Measurements from ENCODE around the gene SH3PXD2A. TPM values are rescaled to one million over a fixed set of nuclear protein-coding genes. Genes with fewer than 3 reads are reported as not detected.

Gene SH3PXD2A
- total RNA-seq, 2 experiments from 2014 or later = 6.9 to 7.0 TPM

DNA sequence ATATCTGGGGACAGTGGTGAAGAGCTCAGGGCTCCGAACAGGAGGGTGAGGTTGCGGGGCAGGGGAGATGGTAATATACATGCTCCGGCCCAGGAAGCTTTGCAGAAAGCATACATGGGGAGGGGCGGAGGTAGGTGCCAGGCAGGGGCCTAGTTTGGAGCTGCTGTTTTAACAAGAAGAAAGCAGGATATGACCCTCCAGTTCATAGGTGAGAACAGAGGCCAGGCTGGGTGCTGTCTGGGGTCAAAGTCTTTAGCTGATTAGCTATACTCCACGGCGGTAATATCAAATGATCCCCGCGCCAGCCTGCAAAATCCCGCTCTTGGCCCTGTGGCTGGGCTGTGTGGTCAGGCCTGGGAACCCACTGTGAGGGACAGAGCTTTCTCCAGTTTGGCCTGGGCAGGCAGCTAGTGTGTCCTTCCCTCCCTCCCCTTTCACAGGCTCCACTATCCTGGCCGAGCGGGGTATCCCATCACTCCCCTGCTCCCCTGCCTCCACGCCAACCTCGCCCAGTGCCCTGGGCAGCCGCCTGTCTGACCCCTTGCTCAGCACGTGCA is 266.2 kb downstream of the SH3PXD2A start:
- H3K9me3 ChIP-seq (ENCODE audit: control insufficient read depth in 1 of 2, insufficient read depth in 1 of 2, low read length in 2 of 2) = peaks cover 0 to 11% of the 10 kb centered on the region in 2 experiments
- peaks cover 5% of the 10 kb centered on the region for H3K4me1 Mint-ChIP-seq (ENCODE audit: low read depth)
- peaks cover under 1% of the 10 kb centered on the region for H3K36me3 Mint-ChIP-seq (ENCODE audit: low read depth)
- no peaks in the 10 kb centered on the region for H3K27me3 ChIP-seq (ENCODE audit: control insufficient read depth in 1 of 2, insufficient read depth in 2 of 2, low read length in 2 of 2)
- POLR2A ChIA-PET = no interaction called here
- H3K4me1 ChIP-seq (ENCODE audit: insufficient read depth, low read length) = peaks cover 4% of the 10 kb centered on the region
- CTCF ChIA-PET = no interaction called here
- intact Hi-C loops (cut with DNase I, micrococcal nuclease) = loop anchor here (5.0 to 10.0 kb wide), 3 partner anchors 376 to 528 kb away; partner anchors contain the start of gene SLK (in 2 of the 2)
- ATAC-seq (ENCODE audit: poor library complexity) (no peak), DNase-seq (no peak)
- H3K4me3 ChIP-seq (ENCODE audit: low read length) = no peak overlapping the region
- no peaks in the 10 kb centered on the region for H3K27me3 Mint-ChIP-seq
- H3K36me3 ChIP-seq (ENCODE audit: insufficient read depth, low read length) = no peaks in the 10 kb centered on the region
- no peaks in the 10 kb centered on the region for H3K9me3 Mint-ChIP-seq
- peak overlapping the region; percentile 27 for H3K27ac Mint-ChIP-seq
- H3K27ac ChIP-seq (ENCODE audit: low read depth in 1 of 2, low read length in 2 of 2) = no peak overlapping the region
- TF ChIP-seq, protein P1, sequence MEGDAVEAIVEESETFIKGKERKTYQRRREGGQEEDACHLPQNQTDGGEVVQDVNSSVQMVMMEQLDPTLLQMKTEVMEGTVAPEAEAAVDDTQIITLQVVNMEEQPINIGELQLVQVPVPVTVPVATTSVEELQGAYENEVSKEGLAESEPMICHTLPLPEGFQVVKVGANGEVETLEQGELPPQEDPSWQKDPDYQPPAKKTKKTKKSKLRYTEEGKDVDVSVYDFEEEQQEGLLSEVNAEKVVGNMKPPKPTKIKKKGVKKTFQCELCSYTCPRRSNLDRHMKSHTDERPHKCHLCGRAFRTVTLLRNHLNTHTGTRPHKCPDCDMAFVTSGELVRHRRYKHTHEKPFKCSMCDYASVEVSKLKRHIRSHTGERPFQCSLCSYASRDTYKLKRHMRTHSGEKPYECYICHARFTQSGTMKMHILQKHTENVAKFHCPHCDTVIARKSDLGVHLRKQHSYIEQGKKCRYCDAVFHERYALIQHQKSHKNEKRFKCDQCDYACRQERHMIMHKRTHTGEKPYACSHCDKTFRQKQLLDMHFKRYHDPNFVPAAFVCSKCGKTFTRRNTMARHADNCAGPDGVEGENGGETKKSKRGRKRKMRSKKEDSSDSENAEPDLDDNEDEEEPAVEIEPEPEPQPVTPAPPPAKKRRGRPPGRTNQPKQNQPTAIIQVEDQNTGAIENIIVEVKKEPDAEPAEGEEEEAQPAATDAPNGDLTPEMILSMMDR (IDR thresholded peaks at IDR 0.05) = no peak
- no peak overlapping the region for H3K4me3 Mint-ChIP-seq

DNA sequence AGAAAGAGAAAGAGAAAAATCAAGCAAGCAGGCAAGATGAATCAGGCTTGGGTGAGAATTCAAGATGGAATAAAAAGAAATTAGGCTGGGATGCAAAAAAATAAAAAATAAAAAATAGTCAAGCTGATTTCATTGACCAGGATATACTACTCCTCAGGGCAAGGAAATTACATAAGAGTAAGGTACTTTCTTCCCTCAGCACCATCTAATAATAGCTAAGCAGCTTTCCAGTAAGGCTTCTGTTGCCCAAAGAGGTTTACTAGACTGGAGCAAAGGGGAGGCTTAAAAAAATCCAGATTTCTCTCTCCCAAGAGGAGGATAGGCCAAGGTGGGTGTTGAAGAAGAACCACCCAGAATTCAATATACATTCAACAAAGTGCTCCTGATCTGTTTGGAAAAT is 268.3 kb downstream of the SH3PXD2A start:
- no peak overlapping the region for H3K4me3 Mint-ChIP-seq
- ChIA-PET CTCF (no interaction called here), POLR2A (no interaction called here)
- intact Hi-C loops (cut with DNase I, micrococcal nuclease) = loop anchor here (5.0 to 10.0 kb wide), 3 partner anchors 378 to 530 kb away; partner anchors contain the start of gene SLK (in 2 of the 2)
- H3K27me3 Mint-ChIP-seq = no peaks in the 10 kb centered on the region
- Histone ChIP-seq H3K4me3 (ENCODE audit: low read length) (no peak overlapping the region), H3K36me3 (ENCODE audit: insufficient read depth, low read length) (no peaks in the 10 kb centered on the region), H3K27ac (ENCODE audit: low read depth in 1 of 2, low read length in 2 of 2) (no peak overlapping the region), H3K4me1 (ENCODE audit: insufficient read depth, low read length) (peaks cover 13% of the 10 kb centered on the region), H3K27me3 (ENCODE audit: control insufficient read depth in 1 of 2, insufficient read depth in 2 of 2, low read length in 2 of 2) (no peaks in the 10 kb centered on the region), H3K9me3 (ENCODE audit: control insufficient read depth in 1 of 2, insufficient read depth in 1 of 2, low read length in 2 of 2) (peaks cover 0 to 11% of the 10 kb centered on the region in 2 experiments)
- no peaks in the 10 kb centered on the region for H3K9me3 Mint-ChIP-seq
- peaks cover 5% of the 10 kb centered on the region for H3K36me3 Mint-ChIP-seq (ENCODE audit: low read depth)
- peaks cover 11% of the 10 kb centered on the region for H3K4me1 Mint-ChIP-seq (ENCODE audit: low read depth)
- TF ChIP-seq, protein P1 (IDR thresholded peaks at IDR 0.05) = no peak
- DNase-seq = no peak
- ATAC-seq (ENCODE audit: poor library complexity) = no peak
- peak overlapping the region; percentile 63 for H3K27ac Mint-ChIP-seq

DNA sequence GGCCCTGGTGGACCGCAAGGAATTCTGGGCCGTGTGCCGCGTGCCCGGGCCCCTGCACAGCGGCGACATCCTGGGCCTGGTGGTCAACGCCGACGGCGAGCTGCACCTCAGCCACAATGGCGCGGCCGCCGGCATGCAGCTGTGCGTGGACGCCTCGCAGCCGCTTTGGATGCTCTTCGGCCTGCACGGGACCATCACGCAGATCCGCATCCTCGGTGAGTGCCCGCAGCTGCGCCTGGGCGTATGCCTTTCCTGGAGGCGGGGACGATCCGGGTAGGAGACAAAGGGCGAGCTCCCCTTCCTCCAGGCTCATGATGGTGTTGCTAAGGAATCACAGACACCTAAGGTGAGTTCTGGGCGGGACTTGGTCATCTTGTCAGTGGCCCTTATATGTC is 270.4 kb downstream of the SH3PXD2A start:
- H3K27ac ChIP-seq (ENCODE audit: low read depth in 1 of 2, low read length in 2 of 2) = no peak overlapping the region
- POLR2A ChIA-PET = interaction anchor here (0.8 to 2.3 kb wide), 7 partner anchors 75 to 537 kb away, joined by 3 to 12 read pairs (median 3); partner anchors contain the start of genes SFR1 and SLK
- H3K27me3 ChIP-seq (ENCODE audit: control insufficient read depth in 1 of 2, insufficient read depth in 2 of 2, low read length in 2 of 2) = no peaks in the 10 kb centered on the region
- Mint-ChIP-seq H3K27ac (peak overlapping the region; percentile 63), H3K36me3 (ENCODE audit: low read depth) (peaks cover 5% of the 10 kb centered on the region), H3K4me3 (peak overlapping the region; percentile 83), H3K4me1 (ENCODE audit: low read depth) (peaks cover 11% of the 10 kb centered on the region), H3K9me3 (no peaks in the 10 kb centered on the region), H3K27me3 (no peaks in the 10 kb centered on the region)
- CTCF ChIA-PET = no interaction called here
- intact Hi-C loops (cut with DNase I, micrococcal nuclease) = loop anchor here (5.0 to 10.0 kb wide), 3 partner anchors 380 to 532 kb away; partner anchors contain the start of gene SLK (in 2 of the 2)
- DNase-seq (peak in 4 of 14 experiments; percentile 3 to 39 (median 13)), ATAC-seq (ENCODE audit: poor library complexity) (no peak)
- H3K4me1 ChIP-seq (ENCODE audit: insufficient read depth, low read length) = peaks cover 13% of the 10 kb centered on the region
- TF ChIP-seq, protein P1 (IDR thresholded peaks at IDR 0.05) = no peak
- H3K9me3 ChIP-seq (ENCODE audit: control insufficient read depth in 1 of 2, insufficient read depth in 1 of 2, low read length in 2 of 2) = peaks cover 0 to 11% of the 10 kb centered on the region in 2 experiments
- peak overlapping the region; percentile 26 for H3K4me3 ChIP-seq (ENCODE audit: low read length)
- no peaks in the 10 kb centered on the region for H3K36me3 ChIP-seq (ENCODE audit: insufficient read depth, low read length)
